Ovary (tissue), 9 donors: Measurements from ENCODE around the gene S100A5. TPM values are rescaled to one million over a fixed set of nuclear protein-coding genes. Genes with fewer than 3 reads are reported as not detected.

ENCODE experiments used
- DNase-seq, 5 donors: peaks; one replicate each; pipeline ENCODE4 v3.0.0-alpha.2; 2019 to 2020
- H3K27ac ChIP-seq, 2 donors: fragments of 200-600 bp; one replicate each; pipeline versions ENCODE4 v1.5.1 to v1.8.0; 2019 to 2022
- H3K27me3 ChIP-seq: fragments of 200-600 bp; one replicate; pipeline ENCODE4 v1.8.0; 2022
- H3K36me3 ChIP-seq: fragments of 200-600 bp; sonication (generic); one replicate; pipeline ENCODE4 v1.5.1; 2019
- H3K4me1 ChIP-seq: one replicate; pipeline ENCODE4 v1.8.1; 2013; ENCODE audit warnings: mild to moderate bottlenecking, moderate library complexity; ENCODE audit not compliant: insufficient read depth
- H3K4me3 ChIP-seq: fragments of 200-600 bp; sonication (generic); one replicate; pipeline ENCODE4 v1.5.1; 2017
- H3K9me3 ChIP-seq, 2 donors: fragments of 200-600 bp in 1 of 2; sonication (generic) in 1 of 2; one replicate each; pipeline versions ENCODE4 v1.5.1 to v1.8.1; 2013 to 2019; ENCODE audit warnings: mild to moderate bottlenecking in 1 of 2, moderate library complexity in 1 of 2
- CTCF ChIP-seq, 3 donors: fragments of 450-650 bp in 2 of 3; fragments of 200-600 bp in 1 of 3; IDR thresholded peaks; one replicate each; pipeline versions ENCODE4 v1.5.1 to v1.8.0; 2016 to 2022; ENCODE audit warnings: antibody characterized with exemption in 3 of 3, mild to moderate bottlenecking in 1 of 3
- EP300 ChIP-seq: sonication (generic); formaldehyde crosslinking; IDR thresholded peaks from one replicate; pipeline ENCODE4 v1.6.1; 2017; ENCODE audit warnings: antibody characterized with exemption
- POLR2A ChIP-seq: fragments of 450-650 bp; IDR thresholded peaks from one replicate; pipeline ENCODE4 v1.6.1; 2017; ENCODE audit warnings: antibody characterized with exemption, mild to moderate bottlenecking, moderate library complexity
- whole genome bisulfite sequencing, 3 donors: extraction: QIAGEN DNeasy Blood & Tissue Kit in 1 of 3; methylation state at CpG; one replicate each; pipeline versions ENCODE4 v1.1.5 to v1.1.7; 2013 to 2017; 5-methylcytosine and 5-hydroxymethylcytosine counted together
- intact Hi-C, 4 donors: fragments of 100-400 bp; cut with DNase I; formaldehyde crosslinking; loops; one replicate each; pipeline versions ENCODE4 v1.11.0 to v1.15.1; 2022 to 2023
- polyA plus RNA-seq, 2 donors: library from polyadenylated mRNA; stranded (reverse); fragments of 200-250 nt in 1 of 2; fragments of 350-450 nt in 1 of 2; fragmentation: Illumina TruSeq in 1 of 2; extraction: RNeasy Lipid Tissue Mini Kit (QIAGEN cat#74804) in 1 of 2; gene quantifications; one replicate each; pipeline ENCODE4 v1.2.3, GENCODE V29; 2013 to 2014
- total RNA-seq, 7 donors: library from RNA; depleted of rRNA in 2 of 7; stranded (reverse); fragments of >200 nt in 2 of 7; fragmentation: NEBNext Ultra II Directional in 3 of 7; extraction: Animal tissue kit (Norgen Biotek cat#: 25700) in 3 of 7; gene quantifications; one replicate each; pipeline versions ENCODE4 v1.1.0 to v1.2.4, GENCODE V29; 2016 to 2023
- donor health status: DM: no; HTN: no; CAD: no; lungs with moderate emphysema.
- donor health status: DM: no; HTN: no; CAD: no.
- donor health status: Bipolar disorder and iron deficiency.
- donor health status: DM: yes; HTN: yes; CAD: no.
- donor health status: DM: no; HTN: no; CAD: no.
- donor health status: DM: yes; HTN: yes; CAD: no.

Gene S100A5
- total and polyA plus RNA-seq, 9 donors: not detected

- 89 to 93% (median 90%) methylated on average over 3 of the region's 3 CpGs for WGBS, 3 donors
- Histone ChIP-seq H3K27ac (no peak overlapping the region), H3K36me3 (no peaks in the 10 kb centered on the region), H3K4me3 (no peak overlapping the region), H3K27me3 (no peaks in the 10 kb centered on the region), H3K4me1 (no peaks in the 10 kb centered on the region), H3K9me3 (no peaks in the 10 kb centered on the region)
- TF ChIP-seq POLR2A (no peak), CTCF (IDR thresholded peaks at IDR 0.05) (no peak), EP300 (no peak)
- intact Hi-C loops: loop anchor here in 3 of 4 donors (10.0 kb wide), 5 partner anchors 116 to 466 kb away; partner anchors contain the start of genes SLC27A3 (in 2 of the 3), CHTOP (in 1 of the 3) and RAB13 (in 1 of the 3)
- no peak for DNase-seq
These were observed 21.5 kb downstream of the S100A5 start for GRCh38 chr1:153519242-153519641.

GRCh38 chr1:153515504-153516394 is 25.0 kb downstream of the S100A5 start:
- intact Hi-C loops: loop anchor here in 3 of 4 donors (10.0 kb wide), 5 partner anchors 119 to 469 kb away; partner anchors contain the start of genes SLC27A3 (in 2 of the 3), CHTOP (in 1 of the 3) and RAB13 (in 1 of the 3)
- H3K4me3 ChIP-seq: no peak overlapping the region
- TF ChIP-seq POLR2A: no peak
- no peak for TF ChIP-seq EP300
- no peak for TF ChIP-seq CTCF (IDR thresholded peaks at IDR 0.05)
- no peaks in the 10 kb centered on the region for H3K27me3 ChIP-seq
- WGBS, 3 donors: 76 to 78% (median 78%) methylated on average over 8 of the region's 8 CpGs
- no peaks in the 10 kb centered on the region for H3K9me3 ChIP-seq
- peaks cover 5% of the 10 kb centered on the region for H3K4me1 ChIP-seq
- H3K27ac ChIP-seq: no peak overlapping the region
- no peak for DNase-seq
- no peaks in the 10 kb centered on the region for H3K36me3 ChIP-seq

GRCh38 chr1:153513666-153514065 is 27.1 kb downstream of the S100A5 start:
- Histone ChIP-seq H3K27ac (no peak overlapping the region), H3K27me3 (no peaks in the 10 kb centered on the region), H3K4me1 (peaks cover 5% of the 10 kb centered on the region), H3K36me3 (no peaks in the 10 kb centered on the region), H3K4me3 (no peak overlapping the region), H3K9me3 (no peaks in the 10 kb centered on the region)
- TF ChIP-seq EP300 (no peak), CTCF (IDR thresholded peaks at IDR 0.05) (no peak), POLR2A (no peak)
- WGBS, 3 donors: 95 to 96% (median 95%) methylated on average over 7 of the region's 7 CpGs
- intact Hi-C loops: loop anchor here in 3 of 4 donors (5.0 to 10.0 kb wide), 6 partner anchors 49 to 471 kb away; partner anchors contain the start of genes SLC27A3 (in 2 of the 3), CHTOP (in 1 of the 3) and RAB13 (in 1 of the 3)
- DNase-seq: no peak

DNA sequence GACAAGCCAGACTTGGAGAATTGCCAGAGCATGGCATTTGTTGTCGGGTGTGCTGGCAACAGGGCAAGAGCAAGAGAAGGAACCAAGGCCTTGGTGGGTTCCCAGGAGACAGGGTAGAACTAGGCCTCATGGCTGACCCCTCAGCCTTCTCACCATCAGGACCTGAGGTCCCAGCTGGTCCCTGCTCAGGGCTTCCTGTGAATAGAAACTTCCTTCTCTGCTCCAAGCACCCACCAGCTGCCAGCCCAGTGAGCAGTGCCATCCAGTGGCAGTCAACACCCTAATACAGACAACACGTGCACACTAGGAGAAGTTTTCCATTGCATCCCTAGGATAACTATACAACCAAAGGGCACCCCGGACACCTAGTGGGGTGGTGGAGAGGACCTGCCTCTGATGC is 27.7 kb downstream of the S100A5 start:
- H3K36me3 ChIP-seq: no peaks in the 10 kb centered on the region
- 75 to 86% (median 82%) methylated on average over 3 of the region's 3 CpGs for WGBS, 3 donors
- no peaks in the 10 kb centered on the region for H3K27me3 ChIP-seq
- H3K4me1 ChIP-seq: peaks cover 8% of the 10 kb centered on the region
- no peaks in the 10 kb centered on the region for H3K9me3 ChIP-seq
- DNase-seq: no peak
- intact Hi-C loops: loop anchor here in 3 of 4 donors (5.0 to 10.0 kb wide), 6 partner anchors 49 to 472 kb away; partner anchors contain the start of genes SLC27A3 (in 2 of the 3), CHTOP (in 1 of the 3) and RAB13 (in 1 of the 3)
- no peak overlapping the region for H3K4me3 ChIP-seq
- no peak for TF ChIP-seq EP300
- TF ChIP-seq CTCF (IDR thresholded peaks at IDR 0.05): no peak
- TF ChIP-seq POLR2A: no peak
- no peak overlapping the region for H3K27ac ChIP-seq
